ENCODE measurements around the gene RAB39A. TPM values are rescaled to one million over a fixed set of nuclear protein-coding genes. Genes with fewer than 3 reads are reported as not detected.

Gene RAB39A
- total and polyA plus RNA-seq, 4 donors = 0.14 to 3.5 (median 0.92) TPM

- Histone ChIP-seq H3K4me1 (ENCODE audit: control insufficient read depth in 4 of 4, insufficient read depth in 4 of 4, low read length in 3 of 4) (no peaks in the 10 kb centered on the region), H3K27ac (ENCODE audit: low read depth in 1 of 2, low read length in 2 of 2) (no peak overlapping the region), H3K9me3 (ENCODE audit: control insufficient read depth in 4 of 4, low read length in 3 of 4) (no peaks in the 10 kb centered on the region), H3K4me3 (ENCODE audit: low read depth in 1 of 3, low read length in 3 of 3) (no peak overlapping the region), H3K9ac (ENCODE audit: low read depth in 1 of 2, low read length in 2 of 2) (no peak overlapping the region), H3K36me3 (ENCODE audit: control insufficient read depth in 4 of 4, insufficient read depth in 3 of 4, low read depth in 1 of 4, low read length in 3 of 4) (no peaks in the 10 kb centered on the region), H3K27me3 (ENCODE audit: control insufficient read depth in 4 of 4, insufficient read depth in 4 of 4, low read length in 3 of 4) (no peaks in the 10 kb centered on the region)
- DNase-seq (ENCODE audit: low spot score) = no peak
- TF ChIP-seq JUND (IDR thresholded peaks at IDR 0.05) = no peak
- TF ChIP-seq TAF1 (conservative IDR thresholded peaks at IDR 0.05) = no peak
- no peak for TF ChIP-seq ATF3 (IDR thresholded peaks at IDR 0.05)
- TF ChIP-seq ZBTB33 (IDR thresholded peaks at IDR 0.05) = no peak
- no peak for TF ChIP-seq FOXA1 (IDR thresholded peaks at IDR 0.05)
- no peak for TF ChIP-seq EGR1 (IDR thresholded peaks at IDR 0.05; ENCODE audit: low read depth in 2 of 2)
- TF ChIP-seq FOXA2 (IDR thresholded peaks at IDR 0.05) = no peak
- TF ChIP-seq MAX (IDR thresholded peaks at IDR 0.05) = no peak
- no peak for TF ChIP-seq HNF4A (conservative IDR thresholded peaks at IDR 0.05)
- no peak for TF ChIP-seq SP1 (IDR thresholded peaks at IDR 0.05)
- TF ChIP-seq REST (IDR thresholded peaks at IDR 0.05) = no peak
- no peak for TF ChIP-seq CTCF (IDR thresholded peaks at IDR 0.05; ENCODE audit: low read depth, low read length, missing input control)
- WGBS = 48% methylated on average over 5 of the region's 5 CpGs
Observed at GRCh38 chr11:107996006-107996776, 67.9 kb downstream of the RAB39A start.

GRCh38 chr11:107998761-107999160, 70.5 kb downstream of the RAB39A start:
- 95% methylated on average over 6 of the region's 6 CpGs for WGBS
- TF ChIP-seq YY1 (IDR thresholded peaks at IDR 0.05) = no peak
- Histone ChIP-seq H3K4me1 (ENCODE audit: control insufficient read depth in 4 of 4, insufficient read depth in 4 of 4, low read length in 3 of 4) (no peaks in the 10 kb centered on the region), H3K9ac (ENCODE audit: low read depth in 1 of 2, low read length in 2 of 2) (no peak overlapping the region), H3K36me3 (ENCODE audit: control insufficient read depth in 4 of 4, insufficient read depth in 3 of 4, low read depth in 1 of 4, low read length in 3 of 4) (no peaks in the 10 kb centered on the region), H3K4me3 (ENCODE audit: low read depth in 1 of 3, low read length in 3 of 3) (no peak overlapping the region), H3K27me3 (ENCODE audit: control insufficient read depth in 4 of 4, insufficient read depth in 4 of 4, low read length in 3 of 4) (no peaks in the 10 kb centered on the region), H3K27ac (ENCODE audit: low read depth in 1 of 2, low read length in 2 of 2) (no peak overlapping the region), H3K9me3 (ENCODE audit: control insufficient read depth in 4 of 4, low read length in 3 of 4) (no peaks in the 10 kb centered on the region)
- no peak for DNase-seq (ENCODE audit: low spot score)
